Prostate gland (tissue), 2 donors: ENCODE data around the gene SH2D3C.

ENCODE experiments used
- CTCF ChIP-seq, 4 experiments: fragments of 200-600 bp in 2 of 4; fragments of 450-650 bp in 2 of 4; sonication (generic) in 2 of 4; IDR thresholded peaks; 1 replicate in 3 of 4; 2 replicates in 1 of 4; pipeline ENCODE4 v1.5.1; 2016 to 2019; ENCODE audit warnings: antibody characterized with exemption in 4 of 4, mild to moderate bottlenecking in 2 of 4, moderate library complexity in 2 of 4
- POLR2A ChIP-seq: fragments of 450-650 bp; IDR thresholded peaks from one replicate; pipeline ENCODE4 v1.6.1; 2016; ENCODE audit warnings: antibody characterized with exemption, mild to moderate bottlenecking
- POLR2AphosphoS5 ChIP-seq: sonication (generic); formaldehyde crosslinking; IDR thresholded peaks from one replicate; pipeline ENCODE4 v1.6.1; 2017; ENCODE audit warnings: antibody characterized with exemption

GRCh38 chr9:127753148-127753547, 25.3 kb downstream of the SH2D3C start:
- TF ChIP-seq CTCF (IDR thresholded peaks at IDR 0.05), result no peak
- no peak for TF ChIP-seq POLR2AphosphoS5
- TF ChIP-seq POLR2A, result no peak
